MM.1S (cell line): ENCODE results near the gene SYPL2.

Source experiments
- DNase-seq: peaks from one replicate; pipeline ENCODE4 v3.0.0-alpha.2; 2015
- H2AFZ ChIP-seq: fragments of 300-600 bp; sonication (generic); 2 replicates; pipeline ENCODE4 v1.6.0; 2016; ENCODE audit warnings: antibody characterized with exemption, low read length
- H3F3A ChIP-seq: fragments of 300-600 bp; sonication (generic); 2 replicates; pipeline ENCODE4 v1.6.1; 2016; ENCODE audit warnings: mild to moderate bottlenecking, antibody characterized with exemption, low read length, moderate library complexity, mixed read lengths; ENCODE audit not compliant: insufficient read depth
- H3K27ac ChIP-seq: fragments of 300-600 bp; sonication (generic); 2 replicates; pipeline ENCODE4 v1.5.1; 2016; ENCODE audit warnings: mild to moderate bottlenecking, low read length
- H3K27me3 ChIP-seq: fragments of 300-600 bp; sonication (generic); replicated peaks from 2 replicates; pipeline ENCODE4 v1.6.0; 2016; ENCODE audit warnings: low read length; ENCODE audit not compliant: insufficient read depth
- H3K36me3 ChIP-seq: fragments of 300-600 bp; sonication (generic); replicated peaks from 2 replicates; pipeline ENCODE4 v1.6.1; 2016; ENCODE audit warnings: mild to moderate bottlenecking, low read length, mixed read lengths; ENCODE audit not compliant: insufficient read depth
- H3K4me1 ChIP-seq: fragments of 300-600 bp; sonication (generic); 2 replicates; pipeline ENCODE4 v1.6.1; 2016; ENCODE audit warnings: low read length, mixed read lengths
- H3K4me2 ChIP-seq: fragments of 300-600 bp; sonication (generic); 2 replicates; pipeline ENCODE4 v1.6.0; 2016; ENCODE audit warnings: low read depth, low read length
- H3K4me3 ChIP-seq: fragments of 300-600 bp; sonication (generic); 2 replicates; pipeline ENCODE4 v1.5.1; 2016; ENCODE audit warnings: low read length, mixed read lengths
- H3K79me2 ChIP-seq: fragments of 300-600 bp; sonication (generic); 2 replicates; pipeline ENCODE4 v1.6.1; 2016; ENCODE audit warnings: mixed run types, low read length, mixed read lengths
- H3K9ac ChIP-seq: fragments of 300-600 bp; sonication (generic); 2 replicates; pipeline ENCODE4 v1.6.1; 2016; ENCODE audit warnings: low read length, mixed read lengths
- H3K9me2 ChIP-seq: fragments of 300-600 bp; sonication (generic); replicated peaks from 2 replicates; pipeline ENCODE4 v1.6.1; 2016; ENCODE audit warnings: mild to moderate bottlenecking, low read length, mixed read lengths; ENCODE audit not compliant: insufficient read depth
- H3K9me3 ChIP-seq: fragments of 300-600 bp; sonication (generic); replicated peaks from 2 replicates; pipeline ENCODE4 v1.6.1; 2016; ENCODE audit warnings: mild to moderate bottlenecking, low read length, mixed read lengths; ENCODE audit not compliant: insufficient read depth
- H4K20me1 ChIP-seq: fragments of 300-600 bp; sonication (generic); 2 replicates; pipeline ENCODE4 v1.6.1; 2016; ENCODE audit warnings: mild to moderate bottlenecking, low read length, moderate library complexity, mixed read lengths; ENCODE audit not compliant: insufficient read depth
- EZH2 ChIP-seq: fragments of 300-600 bp; sonication (generic); optimal IDR thresholded peaks from 2 replicates; pipeline ENCODE3; 2017; ENCODE audit warnings: low read depth, mild to moderate bottlenecking, antibody characterized with exemption, low read length, mixed read lengths
- EZH2phosphoT487 ChIP-seq: fragments of 300-600 bp; sonication (generic); IDR thresholded peaks from 2 replicates; pipeline ENCODE4 v1.6.1; 2018; ENCODE audit warnings: antibody characterized with exemption, low read length
- TF ChIP-seq, protein P1 (sequence below): fragments of 300-600 bp; sonication (generic); IDR thresholded peaks from 2 replicates; pipeline ENCODE4 v1.5.1; 2016; ENCODE audit warnings: antibody characterized with exemption, low read length, mixed read lengths

SYPL2 gene

DNA sequence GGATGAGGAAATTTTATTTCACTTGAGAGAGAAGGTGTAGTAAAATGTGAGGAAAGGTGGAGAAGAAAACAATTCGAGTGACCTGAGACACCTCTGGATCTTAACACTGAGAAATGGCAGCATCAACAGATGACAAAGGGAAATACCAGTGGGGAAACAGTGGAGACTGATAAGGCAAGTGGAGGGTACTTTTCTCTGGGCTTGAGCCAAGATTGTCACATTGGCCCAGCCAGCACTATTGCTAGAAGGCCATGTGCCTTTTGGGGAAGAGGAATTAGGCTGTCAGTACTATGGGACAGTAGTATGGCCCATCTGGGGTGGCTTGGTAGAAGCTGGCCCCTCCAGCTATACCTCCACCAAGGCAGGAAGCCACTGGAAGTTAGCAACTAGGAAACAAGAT is 8.4 kb downstream of the SYPL2 start:
- Histone ChIP-seq H3K9me3 (no peaks in the 10 kb centered on the region), H4K20me1 (no peaks in the 10 kb centered on the region), H3F3A (no peaks in the 10 kb centered on the region), H3K79me2 (no peaks in the 10 kb centered on the region), H3K4me3 (no peak overlapping the region), H3K27me3 (peaks cover 33% of the 10 kb centered on the region), H2AFZ (no peak overlapping the region), H3K4me1 (no peaks in the 10 kb centered on the region), H3K36me3 (no peaks in the 10 kb centered on the region), H3K4me2 (no peak overlapping the region), H3K9ac (no peak overlapping the region), H3K27ac (no peak overlapping the region), H3K9me2 (no peaks in the 10 kb centered on the region)
- TF ChIP-seq EZH2, result no peak
- TF ChIP-seq, protein P1, sequence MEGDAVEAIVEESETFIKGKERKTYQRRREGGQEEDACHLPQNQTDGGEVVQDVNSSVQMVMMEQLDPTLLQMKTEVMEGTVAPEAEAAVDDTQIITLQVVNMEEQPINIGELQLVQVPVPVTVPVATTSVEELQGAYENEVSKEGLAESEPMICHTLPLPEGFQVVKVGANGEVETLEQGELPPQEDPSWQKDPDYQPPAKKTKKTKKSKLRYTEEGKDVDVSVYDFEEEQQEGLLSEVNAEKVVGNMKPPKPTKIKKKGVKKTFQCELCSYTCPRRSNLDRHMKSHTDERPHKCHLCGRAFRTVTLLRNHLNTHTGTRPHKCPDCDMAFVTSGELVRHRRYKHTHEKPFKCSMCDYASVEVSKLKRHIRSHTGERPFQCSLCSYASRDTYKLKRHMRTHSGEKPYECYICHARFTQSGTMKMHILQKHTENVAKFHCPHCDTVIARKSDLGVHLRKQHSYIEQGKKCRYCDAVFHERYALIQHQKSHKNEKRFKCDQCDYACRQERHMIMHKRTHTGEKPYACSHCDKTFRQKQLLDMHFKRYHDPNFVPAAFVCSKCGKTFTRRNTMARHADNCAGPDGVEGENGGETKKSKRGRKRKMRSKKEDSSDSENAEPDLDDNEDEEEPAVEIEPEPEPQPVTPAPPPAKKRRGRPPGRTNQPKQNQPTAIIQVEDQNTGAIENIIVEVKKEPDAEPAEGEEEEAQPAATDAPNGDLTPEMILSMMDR, result no peak
- TF ChIP-seq EZH2phosphoT487, result no peak
- DNase-seq, result no peak

DNA sequence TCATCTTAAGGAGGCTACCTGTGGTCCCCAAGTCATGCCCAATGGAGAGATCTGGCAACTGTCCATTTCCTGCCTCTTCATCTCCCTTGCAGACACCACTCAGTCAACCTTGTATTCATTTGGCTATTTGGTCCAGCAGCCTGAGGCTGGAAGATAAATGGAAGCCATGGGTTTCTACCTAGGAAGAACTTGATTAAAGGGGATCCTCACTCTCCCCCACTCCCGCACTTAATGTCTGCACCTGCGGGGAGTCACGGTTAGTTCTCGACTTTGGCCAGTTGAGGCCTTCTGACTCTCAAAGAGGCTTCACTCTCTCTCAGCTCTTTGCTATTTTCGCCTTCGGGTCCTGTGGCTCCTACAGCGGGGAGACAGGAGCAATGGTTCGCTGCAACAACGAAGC is 8.9 kb downstream of the SYPL2 start:
- H3K9me3 ChIP-seq, result no peaks in the 10 kb centered on the region
- no peaks in the 10 kb centered on the region for H3K4me1 ChIP-seq
- DNase-seq, result no peak
- TF ChIP-seq, protein P1, result no peak
- no peaks in the 10 kb centered on the region for H3K36me3 ChIP-seq
- H3K4me3 ChIP-seq, result no peak overlapping the region
- H3K79me2 ChIP-seq, result no peaks in the 10 kb centered on the region
- no peak overlapping the region for H3K9ac ChIP-seq
- no peaks in the 10 kb centered on the region for H3K9me2 ChIP-seq
- no peak overlapping the region for H3K27ac ChIP-seq
- no peaks in the 10 kb centered on the region for H4K20me1 ChIP-seq
- no peak overlapping the region for H3K4me2 ChIP-seq
- no peaks in the 10 kb centered on the region for H3F3A ChIP-seq
- H2AFZ ChIP-seq, result no peak overlapping the region
- peaks cover 30% of the 10 kb centered on the region for H3K27me3 ChIP-seq

DNA sequence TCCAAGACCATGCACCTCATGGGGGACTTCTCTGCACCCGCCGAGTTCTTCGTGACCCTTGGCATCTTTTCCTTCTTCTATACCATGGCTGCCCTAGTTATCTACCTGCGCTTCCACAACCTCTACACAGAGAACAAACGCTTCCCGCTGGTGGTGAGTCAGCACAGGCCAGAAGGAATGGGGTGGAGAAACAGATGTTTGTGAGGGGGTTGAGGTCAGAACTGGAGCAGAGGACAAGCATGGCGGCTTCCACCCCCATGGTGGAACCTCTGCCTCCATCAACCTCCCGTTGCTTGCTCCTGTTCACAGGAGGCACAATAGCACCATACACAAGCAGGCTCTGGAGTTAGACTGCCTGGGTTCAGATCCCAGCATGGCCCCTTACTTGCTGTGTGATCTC is 10.5 kb downstream of the SYPL2 start:
- H4K20me1 ChIP-seq, result no peaks in the 10 kb centered on the region
- H3K27ac ChIP-seq, result no peak overlapping the region
- H3K4me1 ChIP-seq, result no peaks in the 10 kb centered on the region
- no peak overlapping the region for H3K4me2 ChIP-seq
- no peaks in the 10 kb centered on the region for H3K36me3 ChIP-seq
- peaks cover 18% of the 10 kb centered on the region for H3K27me3 ChIP-seq
- H3K9ac ChIP-seq, result no peak overlapping the region
- no peaks in the 10 kb centered on the region for H3K9me3 ChIP-seq
- H3K9me2 ChIP-seq, result no peaks in the 10 kb centered on the region
- no peak for DNase-seq
- H2AFZ ChIP-seq, result no peak overlapping the region
- no peak overlapping the region for H3K4me3 ChIP-seq
- no peaks in the 10 kb centered on the region for H3K79me2 ChIP-seq
- H3F3A ChIP-seq, result no peaks in the 10 kb centered on the region
- TF ChIP-seq, protein P1, result no peak
- TF ChIP-seq EZH2phosphoT487 (no peak), EZH2 (no peak)
